ENCODE data around the gene NHS.

DNA sequence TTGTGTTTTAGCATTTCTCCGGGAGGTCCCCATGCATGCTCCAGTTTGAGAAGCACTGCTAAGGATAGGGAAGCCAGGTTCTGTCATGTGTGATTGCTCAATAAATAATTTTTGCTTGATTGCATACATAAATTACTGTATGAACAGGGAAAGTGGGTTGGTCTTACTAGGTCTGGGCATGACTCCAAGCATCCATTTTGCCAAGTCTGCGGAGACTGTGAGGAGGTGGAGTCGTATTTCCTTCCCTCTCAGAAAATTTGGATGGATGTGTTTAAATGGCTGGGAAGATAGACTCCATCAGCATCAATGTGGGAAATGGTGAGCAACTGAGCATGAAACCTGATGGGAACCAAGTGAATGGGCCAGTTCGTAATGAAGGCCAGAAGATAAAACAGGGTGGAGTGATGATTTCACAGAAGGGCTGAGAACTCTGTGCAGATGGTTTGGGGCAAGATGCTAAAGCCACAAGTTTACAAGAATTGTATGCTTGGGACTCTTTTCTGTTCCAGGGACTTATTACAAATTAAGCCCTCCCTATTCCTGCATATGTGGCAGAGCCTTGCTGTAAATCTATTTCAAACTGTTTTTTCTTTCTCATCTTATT lies 84.1 kb downstream of the NHS start:
- no peak for TF ChIP-seq POLR2AphosphoS5 (IDR thresholded peaks at IDR 0.05; ENCODE audit: low read depth)
- TF ChIP-seq, protein P1, sequence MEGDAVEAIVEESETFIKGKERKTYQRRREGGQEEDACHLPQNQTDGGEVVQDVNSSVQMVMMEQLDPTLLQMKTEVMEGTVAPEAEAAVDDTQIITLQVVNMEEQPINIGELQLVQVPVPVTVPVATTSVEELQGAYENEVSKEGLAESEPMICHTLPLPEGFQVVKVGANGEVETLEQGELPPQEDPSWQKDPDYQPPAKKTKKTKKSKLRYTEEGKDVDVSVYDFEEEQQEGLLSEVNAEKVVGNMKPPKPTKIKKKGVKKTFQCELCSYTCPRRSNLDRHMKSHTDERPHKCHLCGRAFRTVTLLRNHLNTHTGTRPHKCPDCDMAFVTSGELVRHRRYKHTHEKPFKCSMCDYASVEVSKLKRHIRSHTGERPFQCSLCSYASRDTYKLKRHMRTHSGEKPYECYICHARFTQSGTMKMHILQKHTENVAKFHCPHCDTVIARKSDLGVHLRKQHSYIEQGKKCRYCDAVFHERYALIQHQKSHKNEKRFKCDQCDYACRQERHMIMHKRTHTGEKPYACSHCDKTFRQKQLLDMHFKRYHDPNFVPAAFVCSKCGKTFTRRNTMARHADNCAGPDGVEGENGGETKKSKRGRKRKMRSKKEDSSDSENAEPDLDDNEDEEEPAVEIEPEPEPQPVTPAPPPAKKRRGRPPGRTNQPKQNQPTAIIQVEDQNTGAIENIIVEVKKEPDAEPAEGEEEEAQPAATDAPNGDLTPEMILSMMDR (IDR thresholded peaks at IDR 0.05; ENCODE audit: insufficient read depth, low read length), result no peak
